ENCODE results near the gene GHITM.
"Not testable (repeated sequence)": the region's sequence is repeated elsewhere in the genome, so short reads cannot be mapped to it uniquely, and the experiment has no call there.

Gene GHITM

GRCh38 chr10:84148006-84148597 lies 8.8 kb downstream of the GHITM start:
- not testable (repeated sequence) for DNase-seq

DNA sequence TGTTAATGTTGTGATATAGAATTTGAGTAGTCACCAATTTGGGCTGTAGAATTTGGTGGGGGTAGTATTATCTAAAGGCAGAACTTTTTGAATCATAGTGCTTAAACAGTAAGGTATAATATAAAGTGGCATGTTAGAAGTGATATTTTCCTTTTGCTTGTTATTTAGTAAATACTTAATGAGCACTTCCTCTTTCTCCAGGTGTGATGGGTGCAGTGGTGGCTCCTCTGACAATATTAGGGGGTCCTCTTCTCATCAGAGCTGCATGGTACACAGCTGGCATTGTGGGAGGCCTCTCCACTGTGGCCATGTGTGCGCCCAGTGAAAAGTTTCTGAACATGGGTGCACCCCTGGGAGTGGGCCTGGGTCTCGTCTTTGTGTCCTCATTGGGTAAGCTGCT lies 10.5 kb downstream of the GHITM start:
- no peak for DNase-seq

DNA sequence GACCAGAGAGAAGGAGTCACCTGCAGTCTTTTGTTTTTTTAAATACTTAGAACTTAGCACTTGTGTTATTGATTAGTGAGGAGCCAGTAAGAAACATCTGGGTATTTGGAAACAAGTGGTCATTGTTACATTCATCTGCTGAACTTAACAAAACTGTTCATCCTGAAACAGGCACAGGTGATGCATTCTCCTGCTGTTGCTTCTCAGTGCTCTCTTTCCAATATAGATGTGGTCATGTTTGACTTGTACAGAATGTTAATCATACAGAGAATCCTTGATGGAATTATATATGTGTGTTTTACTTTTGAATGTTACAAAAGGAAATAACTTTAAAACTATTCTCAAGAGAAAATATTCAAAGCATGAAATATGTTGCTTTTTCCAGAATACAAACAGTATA lies 13.5 kb downstream of the GHITM start:
- DNase-seq, result no peak

GRCh38 chr10:84155521-84155920 lies 16.2 kb downstream of the GHITM start:
- DNase-seq, result no peak

DNA sequence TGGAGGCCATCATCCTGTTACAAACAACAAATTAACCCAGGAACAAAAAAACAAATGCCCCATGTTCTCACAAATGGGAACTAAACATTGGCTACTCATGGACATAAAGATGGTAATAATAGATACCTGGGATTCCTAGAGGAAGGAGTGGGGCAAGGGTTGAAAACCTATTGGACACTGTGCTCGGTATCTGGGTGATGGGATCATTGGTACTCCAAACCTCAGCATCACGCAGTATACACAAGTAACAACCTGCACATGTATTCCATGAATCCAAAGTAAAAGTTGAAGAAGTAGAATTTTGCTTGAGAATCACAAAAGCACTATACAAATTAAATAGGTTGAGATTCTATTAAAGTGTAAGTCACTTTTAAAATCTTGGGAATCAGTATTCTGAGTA lies 16.7 kb downstream of the GHITM start:
- no peak for DNase-seq

DNA sequence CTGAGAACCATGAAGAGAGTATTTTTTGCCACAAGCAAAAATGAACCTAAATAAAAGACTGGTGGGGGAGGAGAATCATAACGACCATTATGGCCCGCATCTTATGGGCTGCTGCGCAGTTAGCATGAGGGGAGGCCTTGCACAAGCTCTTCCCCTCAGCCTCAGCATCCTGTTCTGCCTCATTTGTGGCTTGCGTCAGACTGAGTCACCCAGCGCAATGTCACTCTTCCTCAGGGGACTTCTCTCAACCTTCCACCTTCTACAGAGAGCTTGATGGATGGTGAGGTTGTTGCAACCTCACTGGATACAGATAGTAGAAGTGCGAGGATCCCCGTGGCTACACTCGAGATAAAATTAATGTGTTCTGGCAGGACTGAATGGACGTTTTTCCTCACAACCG lies 17.5 kb downstream of the GHITM start:
- peak; percentile 62 for DNase-seq

- no peak for DNase-seq
Measured at GRCh38 chr10:84158061-84158460, 18.8 kb downstream of the GHITM start.

GRCh38 chr10:84158550-84158949 lies 19.2 kb downstream of the GHITM start:
- no peak for DNase-seq

- DNase-seq, result no peak
Measured at GRCh38 chr10:84159076-84159685, 19.9 kb downstream of the GHITM start.

GRCh38 chr10:84160663-84161362 lies 21.5 kb downstream of the GHITM start:
- DNase-seq, result no peak

GRCh38 chr10:84163996-84164395 lies 24.7 kb downstream of the GHITM start:
- no peak for DNase-seq

- DNase-seq, result no peak
Measured at GRCh38 chr10:84164442-84164841, 25.1 kb downstream of the GHITM start.

GRCh38 chr10:84166620-84167288 lies 27.4 kb downstream of the GHITM start:
- DNase-seq, result no peak

DNA sequence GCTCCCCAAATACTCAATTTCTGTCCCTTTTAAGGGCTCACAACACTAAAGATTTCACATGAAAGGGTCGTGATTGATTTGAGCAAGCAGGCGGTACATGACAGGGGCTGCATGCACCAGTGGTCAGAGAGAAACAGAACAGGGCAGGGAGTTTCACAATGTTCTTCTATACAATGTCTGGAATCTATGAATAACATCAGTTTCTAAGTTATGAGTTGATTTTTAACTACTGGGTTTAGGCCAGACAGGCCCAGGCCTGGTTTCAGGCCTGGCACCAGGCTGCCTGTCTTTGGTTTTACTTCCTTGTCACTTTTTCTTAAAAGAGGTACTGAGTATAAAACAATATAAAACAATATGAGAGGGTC lies 28.0 kb downstream of the GHITM start:
- not testable (repeated sequence) for DNase-seq

DNA sequence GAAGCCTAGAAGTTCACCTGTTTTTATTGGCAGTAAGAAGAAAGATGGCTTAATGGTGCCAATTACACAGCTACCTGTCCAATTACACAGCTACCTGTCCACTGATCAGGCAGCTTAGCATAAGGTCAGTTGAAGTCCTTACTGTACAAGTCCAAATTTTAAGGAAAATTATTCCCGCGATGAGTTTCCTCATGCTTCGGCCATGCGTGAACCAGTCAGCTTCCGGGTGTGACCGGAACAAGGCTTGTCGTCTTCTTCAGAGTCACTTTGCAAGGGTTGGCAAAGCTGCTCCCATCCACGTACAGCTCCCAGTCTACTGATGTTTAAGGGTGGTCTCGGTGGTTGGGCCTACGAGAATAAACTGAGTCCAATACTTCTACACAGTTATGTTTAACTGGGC lies 29.1 kb downstream of the GHITM start:
- DNase-seq, result not testable (repeated sequence)

DNA sequence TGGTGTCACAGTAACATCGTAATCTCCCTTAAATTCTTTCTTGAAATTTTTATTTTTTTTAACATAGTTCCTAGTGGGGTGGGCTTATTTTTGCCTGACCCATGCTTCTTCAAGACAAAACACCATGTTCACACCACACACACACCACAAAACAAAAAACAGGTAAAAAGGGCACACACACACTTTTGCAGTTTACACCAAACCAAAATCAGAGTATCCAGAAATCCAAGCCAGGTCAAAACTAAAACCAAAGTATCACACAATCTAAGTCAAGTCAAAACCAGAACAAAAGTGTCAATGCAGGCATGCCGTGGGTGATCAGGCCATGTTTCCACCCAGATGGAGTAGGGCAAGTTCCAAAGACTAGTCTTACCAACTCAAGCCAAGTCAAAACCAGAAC lies 31.9 kb downstream of the GHITM start:
- DNase-seq, result not testable (repeated sequence)

DNA sequence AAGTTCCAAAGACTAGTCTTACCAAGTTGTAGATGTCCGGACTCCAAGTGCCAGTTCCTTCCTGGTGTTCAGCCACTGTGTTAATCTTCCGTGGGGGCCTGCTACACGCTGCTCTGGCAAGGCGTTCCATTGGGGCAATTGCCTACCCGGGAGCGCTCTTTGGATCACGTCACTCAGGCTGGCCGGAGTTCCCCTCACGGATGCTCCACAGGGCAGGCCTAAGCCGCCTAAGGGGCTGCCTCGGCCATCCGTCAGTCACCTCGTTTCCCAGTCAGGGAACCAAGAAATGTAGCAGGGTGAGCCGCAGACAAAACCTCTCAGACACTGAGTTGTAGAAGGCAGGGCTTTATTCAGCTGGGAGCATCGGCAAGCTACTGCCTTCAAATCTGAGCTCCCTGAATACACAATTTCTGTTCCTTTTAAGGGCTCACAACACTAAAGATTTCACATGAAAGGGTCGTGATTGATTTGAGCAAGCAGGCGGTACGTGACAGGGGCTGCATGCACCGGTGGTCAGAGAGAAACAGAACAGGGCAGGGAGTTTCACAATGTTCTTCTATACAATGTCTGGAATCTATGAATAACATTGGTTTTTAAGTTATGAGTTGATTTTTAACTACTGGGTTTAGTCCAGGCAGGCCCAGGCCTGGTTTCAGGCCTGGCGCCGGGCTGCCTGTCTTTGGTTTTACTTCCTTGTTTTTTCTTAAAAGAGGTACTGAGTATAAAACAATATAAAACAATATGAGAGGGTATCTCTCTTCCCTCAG lies 32.6 kb downstream of the GHITM start:
- DNase-seq, result not testable (repeated sequence)

DNA sequence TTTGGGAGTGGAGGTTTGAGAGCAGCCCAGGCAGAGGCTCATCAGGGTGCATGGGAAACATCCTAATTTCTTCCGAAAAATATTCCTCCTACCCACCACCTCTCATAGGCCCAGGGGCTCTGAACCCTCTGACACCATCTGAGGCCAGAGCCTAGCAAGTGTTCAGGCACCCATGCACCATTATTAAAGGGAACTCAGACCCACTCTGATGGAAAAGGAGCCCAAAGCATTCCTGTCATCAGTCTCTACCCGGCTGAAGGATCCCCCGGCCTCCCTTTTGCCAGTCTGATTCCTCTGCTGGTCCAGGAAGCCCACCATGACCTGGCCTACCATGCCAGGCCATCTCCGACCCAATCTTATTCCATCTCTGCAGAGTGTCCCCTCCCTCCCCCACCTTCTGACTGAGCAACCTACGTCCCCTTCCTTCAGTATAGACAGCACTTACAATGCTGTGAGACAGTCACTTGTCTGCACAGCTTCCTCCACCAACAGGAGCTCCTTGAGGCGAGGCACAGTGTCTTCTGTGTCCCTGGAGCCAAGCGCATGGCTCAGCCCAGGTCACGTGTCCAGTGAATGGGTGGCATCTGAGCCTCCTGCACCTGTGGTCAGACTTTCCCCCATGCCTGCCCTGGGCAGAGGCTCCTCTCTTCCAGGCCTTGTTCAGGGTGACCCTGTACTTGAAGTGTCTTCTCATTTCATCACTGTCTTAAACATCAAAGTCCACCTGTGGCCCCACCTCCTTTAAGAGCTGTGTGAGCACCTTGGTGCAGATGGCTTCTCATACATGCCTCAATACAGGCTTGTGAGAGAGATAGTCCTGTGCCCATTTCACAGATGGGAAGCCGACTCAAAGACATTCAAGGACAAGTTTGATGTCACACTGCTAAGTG lies 33.4 kb downstream of the GHITM start:
- DNase-seq, result no peak

DNA sequence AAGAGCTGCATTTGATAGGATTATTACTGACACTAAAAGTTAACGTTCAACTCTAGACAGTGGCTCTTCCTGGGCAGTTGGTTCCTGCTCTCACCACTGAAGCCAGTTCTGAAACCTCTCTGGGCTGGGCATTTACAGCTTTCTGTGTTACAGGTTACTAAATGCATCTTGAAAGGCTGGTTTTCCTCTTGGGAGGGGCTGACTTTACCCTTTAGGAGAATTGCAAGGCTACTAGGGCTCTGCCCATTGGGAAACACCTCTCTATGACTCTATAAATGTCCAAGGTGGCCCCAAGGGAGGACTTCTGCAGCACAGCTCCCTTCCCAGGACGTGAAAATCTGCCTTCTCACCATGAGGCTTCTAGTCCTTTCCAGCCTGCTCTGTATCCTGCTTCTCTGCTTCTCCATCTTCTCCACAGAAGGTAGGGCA lies 34.2 kb downstream of the GHITM start, which contains the start of gene GPR15LG:
TSS of gene GPR15LG (plus strand) at position 301 of the 429 bp plus-strand sequence. CDS start at position 352, 51 bp downstream.
- DNase-seq, result no peak

GRCh38 chr10:84175436-84175835 lies 36.1 kb downstream of the GHITM start:
- DNase-seq, result no peak

DNA sequence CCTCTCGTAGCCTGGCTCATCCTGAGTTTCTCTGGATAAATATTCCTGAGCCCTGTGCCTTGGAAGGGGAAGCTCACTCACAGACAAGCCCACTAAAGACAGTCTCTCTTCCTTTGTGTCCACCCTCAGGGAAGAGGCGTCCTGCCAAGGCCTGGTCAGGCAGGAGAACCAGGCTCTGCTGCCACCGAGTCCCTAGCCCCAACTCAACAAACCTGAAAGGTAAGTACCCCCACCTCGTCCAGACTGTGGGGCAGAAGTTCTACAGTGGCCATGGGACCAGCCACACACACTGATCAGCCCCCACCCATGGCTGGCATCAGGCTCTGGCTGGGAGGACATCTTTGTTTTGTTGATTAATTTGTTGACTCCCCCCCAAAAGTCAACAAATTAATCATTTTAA lies 37.0 kb downstream of the GHITM start:
- no peak for DNase-seq

Measured in stimulated activated CD4-positive, alpha-beta T cell treated with anti-CD3 and anti-CD28 coated beads, Interleukin-1b, Interleukin-23, amount 100 ng/mL, for 48 hours (primary cell).